Spinal cord (tissue), 10 donors: ENCODE data around the gene GTF2A1. TPM values are rescaled to one million over a fixed set of nuclear protein-coding genes. Genes with fewer than 3 reads are reported as not detected.

ENCODE experiments used
- DNase-seq, 6 donors: peaks; one replicate each; pipeline versions ENCODE4 v3.0.0 to v3.0.0-alpha.2; 2013 to 2015; ENCODE audit warnings: low spot score in 6 of 6, low read depth in 4 of 6
- H3K27ac ChIP-seq: one replicate; pipeline ENCODE4 v1.5.1; 2013; ENCODE audit warnings: low read depth, low read length, control low read depth
- H3K27me3 ChIP-seq: one replicate; pipeline ENCODE4 v1.6.1; 2013; ENCODE audit warnings: low read length; ENCODE audit not compliant: control insufficient read depth, insufficient read depth
- H3K36me3 ChIP-seq: one replicate; pipeline ENCODE4 v1.6.1; 2013; ENCODE audit warnings: low read length; ENCODE audit not compliant: control insufficient read depth, insufficient read depth
- H3K4me1 ChIP-seq: one replicate; pipeline ENCODE4 v1.6.1; 2013; ENCODE audit warnings: low read length; ENCODE audit not compliant: control insufficient read depth, insufficient read depth
- H3K4me3 ChIP-seq: one replicate; pipeline ENCODE4 v1.5.1; 2013; ENCODE audit warnings: low read depth, low read length, control low read depth
- H3K9me3 ChIP-seq: one replicate; pipeline ENCODE4 v1.6.1; 2013; ENCODE audit warnings: low read length; ENCODE audit not compliant: control insufficient read depth, insufficient read depth
- WGBS: methylation state at CpG from one replicate; pipeline ENCODE4 v1.1.5; 2013; ENCODE audit warnings: missing lambda C conversion rate; ENCODE audit not compliant: insufficient coverage; 5-methylcytosine and 5-hydroxymethylcytosine counted together
- polyA plus RNA-seq, 2 donors: library from polyadenylated mRNA; unstranded; fragments of 120-200 nt; gene quantifications; one replicate each; pipeline ENCODE4 v1.2.1, GENCODE V29; 2013; ENCODE audit not compliant: insufficient read length in 2 of 2
- total RNA-seq, 2 donors: library from RNA; depleted of rRNA in 1 of 2; stranded (reverse); fragments of 120-200 nt in 1 of 2; fragments of >200 nt in 1 of 2; gene quantifications; one replicate each; pipeline versions ENCODE4 v1.2.3 to v1.2.4, GENCODE V29; 2013 to 2014
- donor health status: healthy.

The GTF2A1 gene
- total and polyA plus RNA-seq, 4 donors = 28.9 to 59.0 (median 35.5) TPM

DNA sequence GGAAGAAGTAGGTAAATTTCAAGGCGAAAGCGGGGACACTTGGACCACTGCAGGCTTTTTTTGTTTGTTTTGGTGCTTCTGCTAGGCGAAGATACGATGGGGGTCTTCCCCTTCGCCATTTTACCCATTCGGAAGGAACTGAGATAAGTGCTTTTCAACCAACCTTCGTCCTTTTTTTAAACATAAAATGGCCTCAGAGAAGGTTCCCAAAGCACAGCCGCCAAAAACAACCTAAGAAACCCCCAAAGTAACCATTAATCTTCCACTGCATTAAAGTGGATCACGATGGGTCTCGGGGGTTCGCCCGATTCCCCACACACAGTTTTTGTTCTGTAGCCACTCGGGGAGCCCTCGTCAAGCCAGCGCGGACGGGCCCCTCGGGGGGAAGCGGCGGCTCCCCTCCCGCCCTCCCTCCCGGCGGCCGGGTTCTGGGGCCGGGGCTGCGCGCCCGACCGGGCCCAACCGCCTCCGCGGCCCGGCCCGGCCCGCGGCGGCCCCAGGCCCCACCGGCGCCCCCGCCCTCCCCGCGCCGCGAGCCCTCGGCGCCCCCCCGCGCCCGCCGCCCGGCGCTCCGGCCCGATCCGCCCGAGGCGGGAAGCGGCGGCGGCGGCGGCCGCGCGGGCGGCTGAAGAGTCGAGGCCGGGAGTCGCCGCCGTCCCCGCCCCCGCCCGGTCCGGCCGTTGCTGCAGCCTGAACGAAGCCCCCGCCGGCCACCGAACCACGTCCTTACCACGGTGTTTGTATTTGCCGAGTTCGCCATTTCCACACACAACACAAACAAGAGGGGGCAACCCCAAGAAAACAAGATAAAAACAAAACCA lies 790 bp downstream of the GTF2A1 start:
- Histone ChIP-seq H3K4me3 (peak overlapping the region; percentile 82), H3K4me1 (peaks cover 4% of the 10 kb centered on the region), H3K27ac (peak overlapping the region; percentile 99), H3K36me3 (peaks cover 8% of the 10 kb centered on the region), H3K27me3 (no peaks in the 10 kb centered on the region), H3K9me3 (no peaks in the 10 kb centered on the region)
- peak in 1 of 6 donors; percentile 80 for DNase-seq
- under 1% methylated on average over 63 of the region's 84 CpGs for WGBS

DNA sequence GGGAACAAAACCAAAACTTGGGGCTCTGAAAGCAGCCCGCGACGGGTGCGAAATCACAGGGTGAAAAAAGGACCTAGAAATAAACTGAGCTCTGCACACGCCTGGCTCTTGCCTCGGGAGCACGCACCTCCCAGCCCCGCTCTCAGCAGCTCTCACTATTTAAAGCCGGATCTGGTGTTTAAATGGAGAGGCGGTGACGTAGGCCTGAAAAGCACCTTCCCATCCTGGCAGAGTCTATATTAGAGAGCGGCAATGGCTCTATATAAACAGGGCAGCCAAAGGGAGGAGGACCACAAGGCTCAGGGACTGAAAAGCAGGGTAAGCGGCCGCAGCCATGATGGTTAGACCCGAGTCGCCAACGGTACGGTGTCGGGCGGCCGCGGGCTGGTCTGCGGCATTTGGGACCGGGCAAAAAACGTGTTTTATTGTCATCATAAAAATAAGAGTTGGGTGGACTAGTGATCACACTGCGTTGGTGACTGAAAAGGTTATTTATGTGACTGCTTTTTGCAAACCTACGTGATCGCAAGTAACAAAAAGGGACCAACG lies 1.5 kb downstream of the GTF2A1 start:
- DNase-seq = peak; percentile 91 to 99 (median 94)
- no peaks in the 10 kb centered on the region for H3K27me3 ChIP-seq
- 0% methylated on average over 25 of the region's 29 CpGs for WGBS

DNA sequence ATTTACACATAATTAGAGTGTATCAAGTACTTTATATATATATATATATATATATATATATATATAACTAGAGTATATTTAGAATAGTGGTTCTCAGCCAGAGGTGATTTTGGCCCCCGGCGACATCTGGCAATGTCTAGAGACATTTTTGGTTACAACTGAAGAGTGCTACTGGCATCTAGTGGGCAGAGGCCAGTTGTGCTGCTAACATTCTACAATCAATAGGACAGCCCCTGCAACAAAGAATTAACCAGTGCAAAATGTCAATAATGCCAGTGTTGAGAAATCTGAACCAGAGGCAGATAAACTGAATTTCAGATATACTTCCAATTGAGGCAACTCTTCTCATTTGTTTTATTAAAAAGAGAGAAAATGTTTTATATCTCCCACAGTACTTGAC lies 8.9 kb downstream of the GTF2A1 start:
- peak in 2 of 6 donors; percentile 51 to 77 for DNase-seq

More for the DNA sequence above, 1.5 kb downstream of the GTF2A1 start:
- H3K36me3 ChIP-seq = peaks cover 11% of the 10 kb centered on the region
- no peaks in the 10 kb centered on the region for H3K9me3 ChIP-seq
- H3K4me3 ChIP-seq = peak overlapping the region; percentile 74
- peaks cover 4% of the 10 kb centered on the region for H3K4me1 ChIP-seq
- H3K27ac ChIP-seq = peak overlapping the region; percentile 99

DNA sequence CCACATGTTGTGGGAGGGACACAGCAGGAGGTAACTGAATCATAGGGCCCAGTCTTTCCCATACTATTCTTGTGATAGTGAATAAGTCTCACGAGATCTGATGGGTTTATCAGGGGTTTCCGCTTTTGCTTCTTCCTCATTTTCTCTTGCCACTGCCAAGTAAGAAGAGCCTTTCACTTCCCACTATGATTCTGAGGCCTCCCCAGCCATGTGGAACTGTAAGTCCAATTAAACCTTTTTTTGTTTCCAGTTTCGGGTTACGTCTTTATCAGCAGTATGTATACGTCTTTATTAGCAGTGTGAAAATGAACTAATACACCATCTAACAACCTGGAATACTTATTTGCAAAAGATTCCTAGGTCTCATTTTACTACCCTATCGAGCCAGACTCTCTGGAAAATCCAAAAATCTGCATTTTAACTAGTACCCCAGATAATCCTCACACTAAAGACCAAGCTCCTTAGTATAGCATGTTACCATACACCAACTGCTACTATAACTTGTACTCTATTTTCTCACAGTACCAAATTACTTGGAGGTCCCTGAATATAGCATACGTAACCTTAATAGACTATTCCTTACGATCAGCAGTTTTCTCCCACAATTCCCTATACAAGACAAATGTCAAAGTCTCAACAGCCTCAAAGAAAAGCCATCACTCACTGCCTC lies 11.5 kb downstream of the GTF2A1 start:
- WGBS = 85% methylated on average over 3 of the region's 8 CpGs

More for the DNA sequence above, 8.9 kb downstream of the GTF2A1 start:
- no peak overlapping the region for H3K27ac ChIP-seq
- no peaks in the 10 kb centered on the region for H3K4me1 ChIP-seq
- H3K27me3 ChIP-seq = no peaks in the 10 kb centered on the region
- 36% methylated on average over 2 of the region's 2 CpGs for WGBS
- H3K4me3 ChIP-seq = no peak overlapping the region
- peaks cover 26% of the 10 kb centered on the region for H3K36me3 ChIP-seq
- no peaks in the 10 kb centered on the region for H3K9me3 ChIP-seq

DNA sequence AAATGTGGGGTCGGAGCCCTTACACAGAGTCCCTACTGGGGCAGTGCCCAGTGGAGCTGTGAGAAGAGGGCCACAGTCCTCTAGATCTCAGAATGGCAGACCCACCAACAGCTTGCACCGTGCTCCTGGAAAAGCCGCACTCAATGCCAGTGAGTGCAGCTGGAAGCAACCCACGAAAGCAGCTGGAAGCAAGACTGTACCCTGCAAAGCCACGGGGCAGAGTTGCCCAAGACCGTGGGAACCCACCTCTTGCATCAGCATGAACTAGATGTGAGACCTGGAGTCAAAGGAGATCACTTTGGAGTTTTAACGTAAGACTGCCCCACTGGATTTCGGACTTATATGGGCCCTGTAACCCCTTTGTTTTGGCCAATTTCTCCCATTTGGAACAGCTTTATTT lies 12.3 kb downstream of the GTF2A1 start:
- Histone ChIP-seq H3K4me3 (no peak overlapping the region), H3K9me3 (no peaks in the 10 kb centered on the region), H3K36me3 (peaks cover 19% of the 10 kb centered on the region), H3K27ac (no peak overlapping the region), H3K4me1 (no peaks in the 10 kb centered on the region), H3K27me3 (no peaks in the 10 kb centered on the region)
- DNase-seq = no peak
- 94% methylated on average over 6 of the region's 8 CpGs for WGBS

More for the DNA sequence above, 11.5 kb downstream of the GTF2A1 start:
- Histone ChIP-seq H3K4me1 (no peaks in the 10 kb centered on the region), H3K36me3 (peaks cover 19% of the 10 kb centered on the region), H3K27ac (no peak overlapping the region), H3K4me3 (no peak overlapping the region), H3K27me3 (no peaks in the 10 kb centered on the region), H3K9me3 (no peaks in the 10 kb centered on the region)
- no peak for DNase-seq

DNA sequence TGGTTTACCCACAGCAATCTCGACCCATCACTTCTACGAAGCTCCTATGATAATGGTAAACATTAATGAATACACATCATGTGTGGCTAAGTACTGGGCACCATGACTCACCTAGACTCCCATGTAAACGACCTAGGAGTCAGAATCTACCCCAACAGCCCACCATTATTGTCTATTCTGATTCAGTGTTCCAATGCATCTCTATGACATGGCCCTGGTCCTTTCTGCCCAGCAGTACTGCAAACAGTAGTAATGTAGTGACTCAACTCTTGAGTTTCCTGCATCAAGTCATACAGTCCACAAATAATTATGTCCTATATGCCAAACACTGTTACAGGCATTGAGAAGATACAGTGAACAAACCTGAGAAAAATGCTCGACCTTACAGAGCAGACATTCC lies 14.6 kb downstream of the GTF2A1 start:
- no peak overlapping the region for H3K27ac ChIP-seq
- H3K4me3 ChIP-seq = no peak overlapping the region
- no peak for DNase-seq
- H3K36me3 ChIP-seq = peaks cover 25% of the 10 kb centered on the region
- H3K9me3 ChIP-seq = no peaks in the 10 kb centered on the region
- no peaks in the 10 kb centered on the region for H3K4me1 ChIP-seq
- no peaks in the 10 kb centered on the region for H3K27me3 ChIP-seq
- no CpG with 5 or more reads among the region's 4 CpGs for WGBS

DNA sequence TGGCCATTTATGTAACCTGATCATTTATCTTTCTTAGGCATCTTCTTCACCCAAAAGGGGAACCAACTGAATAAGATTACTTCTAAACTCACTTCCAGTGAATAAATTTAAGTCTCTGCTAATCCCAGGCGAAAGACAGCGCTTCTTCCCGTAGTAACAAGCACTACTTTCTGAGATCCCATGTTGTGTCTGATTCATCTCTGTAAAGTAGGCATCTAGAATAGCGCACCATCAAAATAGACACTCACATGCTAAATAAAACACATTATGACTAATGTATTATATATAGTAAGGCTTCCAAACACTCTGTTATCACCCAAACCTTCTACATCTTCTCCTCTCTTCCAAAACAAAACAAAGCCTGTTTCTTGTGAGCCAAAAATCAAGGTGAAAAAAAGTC lies 15.1 kb downstream of the GTF2A1 start:
- H3K27ac ChIP-seq = no peak overlapping the region
- no peaks in the 10 kb centered on the region for H3K4me1 ChIP-seq
- no peak overlapping the region for H3K4me3 ChIP-seq
- DNase-seq = no peak
- no peaks in the 10 kb centered on the region for H3K9me3 ChIP-seq
- no CpG with 5 or more reads among the region's 4 CpGs for WGBS
- H3K27me3 ChIP-seq = no peaks in the 10 kb centered on the region
- peaks cover 25% of the 10 kb centered on the region for H3K36me3 ChIP-seq

DNA sequence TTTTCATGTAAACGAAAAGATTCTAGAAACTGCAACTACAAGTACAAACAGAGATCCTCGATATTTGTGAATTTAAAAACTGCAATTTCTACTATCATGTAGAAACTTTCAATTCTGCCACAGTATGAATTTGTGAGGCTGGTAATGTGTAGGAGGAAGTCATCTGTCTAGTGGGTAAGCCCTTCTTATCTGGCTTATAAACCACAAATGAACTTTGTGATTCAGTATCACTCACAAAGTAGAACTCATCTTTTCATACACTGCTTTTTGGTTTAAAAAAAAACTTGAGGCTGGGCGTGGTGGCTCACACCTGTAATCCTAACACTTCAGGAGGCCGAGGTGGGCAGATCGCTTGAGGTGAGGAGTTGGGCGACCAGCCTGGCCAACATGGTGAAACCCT lies 20.7 kb downstream of the GTF2A1 start:
- Histone ChIP-seq H3K36me3 (peaks cover 21% of the 10 kb centered on the region), H3K4me3 (no peak overlapping the region)

DNA sequence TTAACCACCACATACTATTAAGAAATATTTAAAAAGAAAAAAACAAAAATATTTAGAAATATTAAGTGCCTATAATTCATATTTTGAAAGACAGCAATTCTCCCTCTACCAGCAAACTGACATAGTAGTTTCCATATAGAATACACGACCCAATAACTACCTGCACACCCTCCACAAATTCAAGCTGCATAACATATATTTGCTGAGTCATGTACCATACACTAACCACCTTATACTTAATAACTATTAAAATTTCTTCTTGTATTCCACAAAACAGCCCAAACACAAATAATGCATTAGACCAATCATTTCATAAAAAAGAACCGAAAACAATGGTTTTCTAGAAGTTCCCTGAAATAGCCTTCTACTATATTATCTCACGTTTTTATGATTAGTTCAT lies 21.7 kb downstream of the GTF2A1 start:
- H3K4me1 ChIP-seq = no peaks in the 10 kb centered on the region
- H3K9me3 ChIP-seq = no peaks in the 10 kb centered on the region
- WGBS = 83% methylated on average over 1 of the region's 3 CpGs
- no peak for DNase-seq
- peaks cover 26% of the 10 kb centered on the region for H3K36me3 ChIP-seq
- no peak overlapping the region for H3K4me3 ChIP-seq
- no peaks in the 10 kb centered on the region for H3K27me3 ChIP-seq
- H3K27ac ChIP-seq = no peak overlapping the region

More for the DNA sequence above, 20.7 kb downstream of the GTF2A1 start:
- whole genome bisulfite sequencing = 96% methylated on average over 4 of the region's 6 CpGs
- H3K27me3 ChIP-seq = no peaks in the 10 kb centered on the region
- H3K27ac ChIP-seq = no peak overlapping the region
- no peaks in the 10 kb centered on the region for H3K9me3 ChIP-seq
- no peak for DNase-seq
- no peaks in the 10 kb centered on the region for H3K4me1 ChIP-seq
